Stimulated activated CD4-positive, alpha-beta T cell treated with anti-CD3 and anti-CD28 coated beads, TNF-alpha, amount 100 ng/mL, for 4 hours (primary cell): Measurements from ENCODE around the gene ERO1B.

Experiments used
- DNase-seq, 3 experiments: peaks; one replicate each; pipeline ENCODE4 v3.0.0-alpha.2; 2020; ENCODE audit warnings: low read depth in 3 of 3

ERO1B gene

DNA sequence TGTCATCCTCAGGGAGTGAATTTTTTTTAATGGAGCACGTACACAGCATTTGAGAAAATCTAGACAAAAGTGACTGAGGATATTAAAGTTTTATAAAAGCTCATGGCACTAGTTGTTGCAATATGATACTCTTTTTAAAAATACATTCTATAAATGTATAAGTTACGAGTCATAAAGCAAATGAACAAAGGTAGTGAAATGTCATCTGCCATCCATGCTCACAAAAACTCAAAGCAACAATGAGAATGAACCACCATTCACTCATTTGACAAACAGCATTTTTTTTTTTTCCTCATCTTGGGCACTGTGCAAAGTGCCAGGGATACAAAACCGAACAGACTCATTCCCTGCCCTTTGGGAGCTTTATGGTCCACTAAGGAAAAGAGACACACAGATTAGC is 100.7 kb downstream of the ERO1B start:
- no peak for DNase-seq

GRCh38 chr1:236179634-236180033 is 102.1 kb downstream of the ERO1B start:
- no peak for DNase-seq

DNA sequence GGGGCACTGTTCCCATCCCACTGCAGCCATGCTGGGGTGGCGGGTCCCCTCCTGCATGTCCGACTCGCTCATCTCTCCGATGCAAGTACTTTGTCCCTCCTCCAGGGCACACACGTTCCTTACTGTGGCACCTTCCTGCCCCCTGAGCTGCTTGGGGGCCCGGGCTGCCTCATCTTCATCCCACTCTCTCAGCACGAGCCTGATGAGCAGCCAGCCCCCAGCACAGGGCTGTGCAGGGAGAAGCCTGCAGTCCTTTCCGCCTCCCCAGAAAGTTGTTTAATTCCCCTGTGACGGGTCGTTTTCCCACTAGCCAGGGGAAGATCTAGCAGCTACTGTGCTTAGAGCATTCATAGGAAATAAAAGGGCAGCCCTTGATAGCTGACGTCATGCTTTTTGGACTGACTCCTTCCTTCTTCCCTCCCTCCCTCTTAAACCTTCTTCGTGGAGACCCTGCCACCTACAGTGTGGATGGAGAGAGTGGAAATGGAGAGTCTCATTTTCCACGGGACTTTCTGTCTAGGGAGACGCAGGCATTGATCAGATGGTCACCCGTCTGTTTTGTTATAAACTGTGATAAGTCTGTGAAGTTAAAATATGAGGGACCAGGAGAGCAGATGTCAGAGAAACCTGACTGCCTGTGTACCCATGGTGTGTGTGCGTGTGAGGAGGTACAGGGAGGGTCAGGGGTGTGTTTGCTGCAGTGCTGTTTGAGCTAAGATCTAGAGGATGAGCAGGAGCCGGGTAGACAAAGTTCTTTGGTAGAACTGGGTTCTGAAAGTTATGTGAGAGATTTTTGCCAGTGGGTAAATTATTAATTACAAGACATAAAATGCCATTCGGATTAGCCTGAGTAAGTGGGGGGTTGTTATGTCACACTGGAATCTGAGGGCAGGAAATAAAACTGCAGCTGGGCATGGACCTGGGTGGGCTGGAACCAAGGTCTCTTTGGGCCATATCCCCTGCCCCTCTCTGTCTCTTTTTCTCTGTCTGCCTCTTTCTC is 105.1 kb downstream of the ERO1B start:
- no peak for DNase-seq

DNA sequence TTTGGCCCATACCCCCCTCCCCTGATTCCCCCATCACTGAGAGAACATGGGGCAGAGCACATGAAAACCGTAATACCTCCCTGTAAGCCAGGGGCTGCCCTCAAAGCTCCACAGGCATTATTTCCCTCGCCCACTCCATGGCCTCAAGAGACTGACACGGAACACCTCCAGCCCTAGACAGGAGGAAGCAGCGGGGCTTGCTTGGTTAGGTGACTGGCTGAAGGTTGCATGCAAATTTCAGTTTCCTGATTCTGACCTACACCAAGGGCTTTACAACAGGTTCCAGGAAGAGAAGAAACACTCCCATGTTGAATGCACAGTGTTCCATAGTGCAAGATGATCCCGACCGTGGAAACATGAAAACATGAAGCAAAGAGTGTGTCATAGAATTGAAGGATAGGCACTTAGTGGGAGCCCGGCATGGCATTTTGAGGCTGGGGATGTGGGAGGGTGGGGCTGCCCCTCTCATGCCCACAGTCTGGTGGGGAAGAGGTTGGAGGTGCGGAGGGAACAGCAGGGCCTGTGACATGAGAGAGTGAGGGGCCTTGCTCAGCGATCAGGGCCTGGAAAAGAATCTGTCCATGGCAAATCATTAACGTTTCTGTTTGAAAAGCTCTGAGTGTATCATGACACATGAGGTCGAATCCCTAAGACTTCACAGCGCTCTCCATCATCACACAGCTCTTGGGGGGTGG is 106.0 kb downstream of the ERO1B start:
- no peak for DNase-seq

DNA sequence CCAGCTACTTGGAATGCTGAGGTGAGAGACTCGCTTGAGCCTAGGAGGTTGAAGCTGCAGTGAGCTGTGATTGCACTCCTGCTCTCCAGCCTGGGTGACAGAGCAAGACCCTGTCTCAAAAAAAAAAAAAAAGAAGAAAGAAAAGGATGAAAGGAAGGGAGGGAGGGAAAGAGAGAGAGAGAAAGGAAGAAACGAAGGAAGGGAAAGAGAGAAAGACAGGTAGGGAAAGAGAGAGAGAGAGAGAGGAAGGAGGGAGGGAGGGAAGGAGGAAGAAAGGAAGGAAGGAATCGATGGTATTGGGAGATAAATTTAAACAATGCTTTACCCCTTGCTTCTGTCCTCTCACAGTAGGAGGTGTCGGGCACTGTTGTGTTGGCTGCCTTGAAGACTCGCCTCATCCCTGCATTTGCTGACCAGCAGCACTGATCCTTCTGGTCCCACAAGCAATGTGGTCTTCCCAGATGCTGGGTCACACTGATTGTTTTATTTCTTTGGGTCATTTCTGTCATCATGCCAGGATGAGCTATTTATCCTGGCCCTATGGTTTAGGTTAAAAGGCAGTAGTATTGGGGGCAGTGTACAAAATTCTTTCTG is 108.5 kb downstream of the ERO1B start:
- no peak for DNase-seq

GRCh38 chr1:236172041-236172579 is 109.6 kb downstream of the ERO1B start:
- DNase-seq, result no peak

DNA sequence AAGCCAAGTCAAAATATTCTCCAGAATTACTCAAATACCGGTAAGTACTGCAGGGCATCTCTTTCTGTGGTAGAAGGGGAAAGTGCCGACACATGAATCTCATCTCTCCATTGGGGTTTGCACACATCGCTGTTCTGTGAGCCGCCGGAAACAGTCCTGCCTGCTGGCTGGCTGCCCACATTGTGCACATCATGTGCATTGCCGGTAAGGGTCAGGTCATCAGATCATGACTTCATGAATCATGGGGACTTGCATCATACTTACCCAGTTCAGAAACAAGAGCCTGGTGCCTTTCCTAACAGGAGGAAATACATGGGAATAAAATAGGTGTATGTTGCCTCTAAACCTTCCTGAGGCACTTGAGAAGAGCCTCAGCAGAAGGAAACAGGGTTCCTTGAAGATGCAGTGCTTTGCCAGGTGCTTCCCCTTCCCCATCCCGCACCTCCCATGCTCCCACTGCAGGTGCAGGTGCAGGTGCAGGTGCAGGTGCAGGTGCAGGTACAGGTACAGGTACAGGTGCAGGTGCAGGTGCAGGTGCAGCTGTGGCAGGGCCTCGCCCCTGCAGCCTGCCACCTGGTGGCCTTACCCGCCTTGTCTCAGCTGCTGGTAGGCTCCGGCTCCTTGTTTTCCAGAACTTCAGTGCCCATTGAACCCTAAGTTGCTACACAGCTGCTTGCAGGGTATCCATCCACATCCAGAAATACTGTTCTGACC is 112.9 kb downstream of the ERO1B start:
- no peak for DNase-seq

- no peak for DNase-seq
Measured at GRCh38 chr1:236167578-236167977, 114.2 kb downstream of the ERO1B start.

DNA sequence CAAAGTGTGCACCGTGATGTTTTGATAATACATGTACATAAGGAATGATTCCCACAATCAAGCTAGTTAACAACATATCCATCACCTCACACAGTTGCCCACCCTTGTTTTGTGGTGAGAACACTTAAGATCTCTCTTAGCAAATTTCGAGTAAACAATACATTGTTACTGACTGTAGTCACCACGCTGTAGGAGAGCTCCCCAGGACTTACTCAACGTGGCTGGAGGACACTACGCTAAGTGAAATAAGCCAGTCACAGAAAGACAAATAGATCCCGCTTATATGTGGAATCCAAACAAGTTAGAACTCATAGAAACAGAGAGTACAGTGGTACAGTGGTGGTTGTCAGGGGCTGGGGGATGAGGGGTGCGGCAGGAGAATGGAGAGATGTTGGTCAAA is 114.6 kb downstream of the ERO1B start:
- no peak for DNase-seq

- DNase-seq, result no peak
Measured at GRCh38 chr1:236166041-236166440, 115.7 kb downstream of the ERO1B start.
